ENCODE data around the gene WASL.

The WASL gene

GRCh38 chr7:123695944-123696677 is 52.7 kb downstream of the WASL start:
- no peak overlapping the region for H3K27ac Mint-ChIP-seq
- H3K9me3 Mint-ChIP-seq = no peaks in the 10 kb centered on the region
- no peak overlapping the region for H3K4me3 Mint-ChIP-seq
- H3K4me1 Mint-ChIP-seq = no peaks in the 10 kb centered on the region
- peaks cover 3% of the 10 kb centered on the region for H3K36me3 Mint-ChIP-seq
- H3K27me3 Mint-ChIP-seq = no peaks in the 10 kb centered on the region

- H3K4me1 Mint-ChIP-seq = no peaks in the 10 kb centered on the region
- H3K4me3 Mint-ChIP-seq = no peak overlapping the region
- H3K27me3 Mint-ChIP-seq = no peaks in the 10 kb centered on the region
- no peaks in the 10 kb centered on the region for H3K9me3 Mint-ChIP-seq
- peaks cover 2% of the 10 kb centered on the region for H3K36me3 Mint-ChIP-seq
- H3K27ac Mint-ChIP-seq = no peak overlapping the region
Measured at GRCh38 chr7:123692471-123692877, 56.3 kb downstream of the WASL start.

- no peak overlapping the region for H3K27ac Mint-ChIP-seq
- no peaks in the 10 kb centered on the region for H3K27me3 Mint-ChIP-seq
- peaks cover 6% of the 10 kb centered on the region for H3K36me3 Mint-ChIP-seq
- no peaks in the 10 kb centered on the region for H3K9me3 Mint-ChIP-seq
- H3K4me3 Mint-ChIP-seq = no peak overlapping the region
- H3K4me1 Mint-ChIP-seq = no peaks in the 10 kb centered on the region
Measured at GRCh38 chr7:123690550-123690949, 58.3 kb downstream of the WASL start.

GRCh38 chr7:123689250-123689649 is 59.6 kb downstream of the WASL start:
- Mint-ChIP-seq H3K4me3 (no peak overlapping the region), H3K36me3 (peaks cover 6% of the 10 kb centered on the region), H3K27me3 (no peaks in the 10 kb centered on the region), H3K27ac (no peak overlapping the region), H3K9me3 (no peaks in the 10 kb centered on the region), H3K4me1 (no peaks in the 10 kb centered on the region)

GRCh38 chr7:123687727-123688126 is 61.1 kb downstream of the WASL start:
- Mint-ChIP-seq H3K4me1 (no peaks in the 10 kb centered on the region), H3K36me3 (peaks cover 6% of the 10 kb centered on the region), H3K27ac (no peak overlapping the region), H3K9me3 (no peaks in the 10 kb centered on the region), H3K4me3 (no peak overlapping the region), H3K27me3 (no peaks in the 10 kb centered on the region)

- Mint-ChIP-seq H3K27me3 (no peaks in the 10 kb centered on the region), H3K27ac (no peak overlapping the region), H3K36me3 (peaks cover 6% of the 10 kb centered on the region), H3K4me1 (no peaks in the 10 kb centered on the region), H3K9me3 (no peaks in the 10 kb centered on the region), H3K4me3 (no peak overlapping the region)
Measured at GRCh38 chr7:123687161-123687560, 61.6 kb downstream of the WASL start.

GRCh38 chr7:123682690-123683089 is 66.1 kb downstream of the WASL start:
- peaks cover 4% of the 10 kb centered on the region for H3K36me3 Mint-ChIP-seq
- no peak overlapping the region for H3K27ac Mint-ChIP-seq
- H3K9me3 Mint-ChIP-seq = no peaks in the 10 kb centered on the region
- H3K4me1 Mint-ChIP-seq = no peaks in the 10 kb centered on the region
- no peaks in the 10 kb centered on the region for H3K27me3 Mint-ChIP-seq
- no peak overlapping the region for H3K4me3 Mint-ChIP-seq

GRCh38 chr7:123681561-123681960 is 67.2 kb downstream of the WASL start:
- Mint-ChIP-seq H3K4me3 (no peak overlapping the region), H3K27me3 (no peaks in the 10 kb centered on the region), H3K9me3 (no peaks in the 10 kb centered on the region), H3K27ac (no peak overlapping the region), H3K36me3 (no peaks in the 10 kb centered on the region), H3K4me1 (no peaks in the 10 kb centered on the region)

GRCh38 chr7:123680580-123680979 is 68.2 kb downstream of the WASL start:
- Mint-ChIP-seq H3K4me3 (no peak overlapping the region), H3K27me3 (no peaks in the 10 kb centered on the region), H3K36me3 (no peaks in the 10 kb centered on the region), H3K27ac (no peak overlapping the region), H3K9me3 (no peaks in the 10 kb centered on the region), H3K4me1 (no peaks in the 10 kb centered on the region)

- H3K4me3 Mint-ChIP-seq = no peak overlapping the region
- H3K9me3 Mint-ChIP-seq = no peaks in the 10 kb centered on the region
- no peaks in the 10 kb centered on the region for H3K36me3 Mint-ChIP-seq
- H3K4me1 Mint-ChIP-seq = no peaks in the 10 kb centered on the region
- no peak overlapping the region for H3K27ac Mint-ChIP-seq
- no peaks in the 10 kb centered on the region for H3K27me3 Mint-ChIP-seq
Measured at GRCh38 chr7:123679614-123680013, 69.2 kb downstream of the WASL start.

- Mint-ChIP-seq H3K27me3 (no peaks in the 10 kb centered on the region), H3K9me3 (no peaks in the 10 kb centered on the region), H3K4me1 (no peaks in the 10 kb centered on the region), H3K27ac (no peak overlapping the region), H3K36me3 (no peaks in the 10 kb centered on the region), H3K4me3 (no peak overlapping the region)
Measured at GRCh38 chr7:123677061-123677715, 71.6 kb downstream of the WASL start.

- no peak overlapping the region for H3K4me3 Mint-ChIP-seq
- H3K27ac Mint-ChIP-seq = no peak overlapping the region
Measured at GRCh38 chr7:123675181-123675473, 73.7 kb downstream of the WASL start.

GRCh38 chr7:123674399-123675180 is 74.2 kb downstream of the WASL start:
- no peak overlapping the region for H3K4me3 Mint-ChIP-seq
- H3K9me3 Mint-ChIP-seq = no peaks in the 10 kb centered on the region
- H3K27me3 Mint-ChIP-seq = no peaks in the 10 kb centered on the region
- no peak overlapping the region for H3K27ac Mint-ChIP-seq
- H3K36me3 Mint-ChIP-seq = no peaks in the 10 kb centered on the region
- no peaks in the 10 kb centered on the region for H3K4me1 Mint-ChIP-seq

More at GRCh38 chr7:123675181-123675473, 73.7 kb downstream of the WASL start:
- Mint-ChIP-seq H3K36me3 (no peaks in the 10 kb centered on the region), H3K27me3 (no peaks in the 10 kb centered on the region), H3K4me1 (no peaks in the 10 kb centered on the region), H3K9me3 (no peaks in the 10 kb centered on the region)

GRCh38 chr7:123673752-123674398 is 74.9 kb downstream of the WASL start:
- no peak overlapping the region for H3K4me3 Mint-ChIP-seq
- H3K9me3 Mint-ChIP-seq = no peaks in the 10 kb centered on the region
- H3K4me1 Mint-ChIP-seq = no peaks in the 10 kb centered on the region
- no peak overlapping the region for H3K27ac Mint-ChIP-seq
- no peaks in the 10 kb centered on the region for H3K27me3 Mint-ChIP-seq
- no peaks in the 10 kb centered on the region for H3K36me3 Mint-ChIP-seq

- H3K27ac Mint-ChIP-seq = no peak overlapping the region
- H3K36me3 Mint-ChIP-seq = no peaks in the 10 kb centered on the region
- H3K27me3 Mint-ChIP-seq = no peaks in the 10 kb centered on the region
- H3K4me3 Mint-ChIP-seq = no peak overlapping the region
- no peaks in the 10 kb centered on the region for H3K4me1 Mint-ChIP-seq
- no peaks in the 10 kb centered on the region for H3K9me3 Mint-ChIP-seq
Measured at GRCh38 chr7:123673137-123673732, 75.6 kb downstream of the WASL start.
